GM18907 (cell line): ENCODE measurements around the gene ZNF57.
A peak's percentile ranks its signal among the peaks of the same experiment; 100 is the strongest.
"Not testable (repeated sequence)": the region's sequence is repeated elsewhere in the genome, so short reads cannot be mapped to it uniquely, and the experiment has no call there.

Experiments used
- ATAC-seq: cut with Tn5 transposase; IDR thresholded peaks from one replicate; pipeline ENCODE4 v1.9.1; 2021; ENCODE audit warnings: mild to moderate bottlenecking, moderate library complexity; ENCODE audit not compliant: unreplicated experiment

ZNF57 gene

GRCh38 chr19:2900296-2901252 lies at the start of gene ZNF57:
Gene ZNF57, plus strand, starts transcription at chr19:2900928. Its CDS starts 118 bp downstream, at chr19:2901046.
- ATAC-seq: peak; percentile 93

- ATAC-seq: no peak
Measured at GRCh38 chr19:2852598-2852997, 48.1 kb upstream of the ZNF57 start.

GRCh38 chr19:2853015-2853606 lies 47.6 kb upstream of the ZNF57 start:
- no peak for ATAC-seq

DNA sequence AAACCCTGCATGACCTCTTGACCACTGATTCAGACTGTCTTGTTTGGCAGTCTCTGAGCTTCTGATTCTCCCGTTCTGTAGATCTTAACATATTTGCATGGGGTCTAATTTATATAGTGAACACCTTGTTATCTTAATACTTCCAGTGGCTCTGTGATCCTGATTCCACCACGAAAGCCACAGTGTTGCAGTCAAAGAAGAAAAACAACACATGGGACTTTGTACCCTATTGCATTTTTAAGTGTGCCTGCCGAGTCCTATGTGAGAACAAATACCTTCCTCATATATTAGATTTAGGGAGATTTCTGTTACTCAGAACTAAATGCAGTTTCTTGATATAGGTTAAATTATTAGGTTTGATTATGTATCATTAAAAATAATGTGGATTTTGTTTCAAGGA lies 45.9 kb upstream of the ZNF57 start:
- no peak for ATAC-seq

DNA sequence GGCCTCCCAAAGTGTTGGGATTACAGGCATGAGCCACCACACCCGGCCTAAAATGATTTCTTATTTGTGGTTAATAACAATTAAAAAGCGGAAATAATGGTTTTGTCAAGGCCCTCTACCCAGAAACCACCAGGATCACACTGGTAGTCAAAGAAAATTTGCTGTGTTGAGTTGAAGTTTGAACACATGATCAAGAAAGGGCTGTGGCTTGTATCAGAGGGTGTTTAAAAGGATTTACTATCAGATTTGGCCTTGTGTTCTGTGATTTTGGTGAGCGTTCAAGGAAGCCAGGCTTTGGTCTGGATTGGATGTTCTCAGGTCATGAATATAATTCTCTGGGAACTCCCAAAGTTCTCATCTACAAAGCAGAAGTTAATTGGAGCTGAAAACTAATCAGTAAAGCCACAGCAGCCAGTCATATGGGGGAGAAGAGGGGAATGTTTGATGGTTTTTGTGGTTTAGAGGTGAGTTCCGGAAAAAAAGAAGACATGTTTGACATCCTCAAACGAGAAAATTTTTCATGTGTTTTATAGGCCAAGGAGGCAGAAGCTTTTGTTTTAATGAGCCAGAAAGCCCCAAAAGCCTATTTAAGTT lies 44.2 kb upstream of the ZNF57 start:
- ATAC-seq: no peak

DNA sequence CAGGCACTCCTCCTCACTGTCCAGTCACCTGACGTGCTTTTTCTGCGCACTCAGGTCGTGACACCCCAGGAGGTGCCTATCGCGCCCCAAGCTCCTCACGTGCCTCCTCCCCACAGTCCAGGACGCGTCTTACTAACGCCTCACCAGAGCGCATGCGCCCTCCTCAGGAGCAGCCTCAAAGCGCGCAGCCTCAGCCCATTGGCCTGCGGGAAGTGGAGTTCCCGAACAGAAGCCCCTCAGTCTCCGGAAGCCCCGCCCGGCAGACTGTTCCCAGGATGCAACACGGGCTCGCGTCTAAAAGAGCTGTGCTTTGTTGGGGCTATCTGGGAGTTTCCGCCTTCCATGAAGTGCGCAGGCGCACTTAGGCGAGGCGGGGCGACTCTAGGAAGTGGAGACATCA lies 41.9 kb upstream of the ZNF57 start:
- no peak for ATAC-seq

GRCh38 chr19:2863816-2864215 lies 36.9 kb upstream of the ZNF57 start:
- ATAC-seq: no peak

- ATAC-seq: no peak
Measured at GRCh38 chr19:2865334-2866100, 35.2 kb upstream of the ZNF57 start.

GRCh38 chr19:2866495-2867024 lies 34.2 kb upstream of the ZNF57 start:
- ATAC-seq: no peak

DNA sequence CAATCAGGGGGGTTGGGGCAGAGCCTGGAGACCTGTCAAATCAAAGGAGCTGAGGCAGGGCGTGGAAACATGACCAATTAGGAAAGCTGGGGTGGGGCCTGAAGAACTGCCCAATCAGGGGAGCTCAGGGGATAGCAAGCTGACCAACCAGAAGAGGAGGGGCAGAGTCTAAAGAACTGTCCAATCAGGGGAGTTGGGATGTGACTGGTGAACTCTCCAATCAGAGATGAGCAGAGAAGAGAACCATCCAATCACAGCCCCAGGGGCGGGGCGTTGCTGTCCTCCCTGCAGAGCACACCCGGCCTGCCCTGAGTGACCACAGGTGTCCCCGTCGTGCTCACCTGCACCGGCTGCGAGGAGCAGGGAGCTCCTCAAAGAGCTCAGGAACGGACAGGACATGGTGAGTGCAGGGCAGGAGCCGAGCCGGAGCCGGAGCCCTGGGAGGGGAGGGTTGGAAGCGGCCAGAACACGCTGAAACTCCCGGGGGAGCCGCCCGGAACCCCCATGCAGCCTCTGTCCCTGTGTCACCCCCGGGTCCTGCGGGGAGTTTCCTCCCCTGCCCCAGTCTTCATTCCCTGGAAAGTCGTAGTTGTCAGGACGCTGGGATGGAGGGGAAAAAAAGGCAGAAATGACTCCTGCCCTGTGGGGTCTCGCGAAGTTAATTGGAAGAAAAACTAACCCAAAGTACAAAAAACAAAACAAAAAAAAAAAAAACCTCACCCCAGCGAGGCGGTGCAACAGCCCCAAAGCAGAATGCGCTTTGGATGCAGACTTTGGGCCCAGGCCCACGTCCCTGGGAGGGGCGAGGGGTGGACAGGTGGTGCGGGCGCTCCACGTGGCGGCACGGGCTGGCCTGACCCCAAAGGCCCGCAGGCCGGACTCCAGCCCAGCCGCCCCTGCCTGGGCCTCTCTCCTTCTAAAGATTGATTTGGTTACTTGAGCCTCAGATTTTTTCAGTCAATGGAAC lies 33.4 kb upstream of the ZNF57 start, which contains the start of gene ZNF556:
TSS of gene ZNF556 (plus strand) at position 311 of the 967 bp plus-strand sequence. CDS start at position 398, 87 bp downstream.
- ATAC-seq: no peak

DNA sequence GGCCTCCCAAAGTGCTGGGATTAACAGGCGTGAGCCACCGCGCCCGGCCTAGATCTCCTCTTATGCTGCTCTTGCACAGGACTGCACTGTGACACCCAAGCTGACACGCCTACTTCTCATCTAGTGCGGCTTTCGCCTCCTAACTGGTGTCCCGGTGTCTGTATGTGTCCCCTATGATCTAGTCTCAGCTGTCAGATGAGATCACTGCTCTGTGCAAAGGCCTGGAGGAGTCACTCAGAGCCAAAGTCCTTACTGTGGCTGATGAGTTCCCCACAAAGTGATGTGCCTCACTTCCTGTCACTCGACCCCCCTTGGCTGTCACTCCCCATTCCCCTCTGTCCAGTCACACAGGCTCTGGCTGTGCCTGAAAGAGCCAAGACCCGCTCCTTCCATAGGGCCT lies 31.1 kb upstream of the ZNF57 start:
- ATAC-seq: no peak

GRCh38 chr19:2872175-2872574 lies 28.6 kb upstream of the ZNF57 start:
- ATAC-seq: not testable (repeated sequence)

DNA sequence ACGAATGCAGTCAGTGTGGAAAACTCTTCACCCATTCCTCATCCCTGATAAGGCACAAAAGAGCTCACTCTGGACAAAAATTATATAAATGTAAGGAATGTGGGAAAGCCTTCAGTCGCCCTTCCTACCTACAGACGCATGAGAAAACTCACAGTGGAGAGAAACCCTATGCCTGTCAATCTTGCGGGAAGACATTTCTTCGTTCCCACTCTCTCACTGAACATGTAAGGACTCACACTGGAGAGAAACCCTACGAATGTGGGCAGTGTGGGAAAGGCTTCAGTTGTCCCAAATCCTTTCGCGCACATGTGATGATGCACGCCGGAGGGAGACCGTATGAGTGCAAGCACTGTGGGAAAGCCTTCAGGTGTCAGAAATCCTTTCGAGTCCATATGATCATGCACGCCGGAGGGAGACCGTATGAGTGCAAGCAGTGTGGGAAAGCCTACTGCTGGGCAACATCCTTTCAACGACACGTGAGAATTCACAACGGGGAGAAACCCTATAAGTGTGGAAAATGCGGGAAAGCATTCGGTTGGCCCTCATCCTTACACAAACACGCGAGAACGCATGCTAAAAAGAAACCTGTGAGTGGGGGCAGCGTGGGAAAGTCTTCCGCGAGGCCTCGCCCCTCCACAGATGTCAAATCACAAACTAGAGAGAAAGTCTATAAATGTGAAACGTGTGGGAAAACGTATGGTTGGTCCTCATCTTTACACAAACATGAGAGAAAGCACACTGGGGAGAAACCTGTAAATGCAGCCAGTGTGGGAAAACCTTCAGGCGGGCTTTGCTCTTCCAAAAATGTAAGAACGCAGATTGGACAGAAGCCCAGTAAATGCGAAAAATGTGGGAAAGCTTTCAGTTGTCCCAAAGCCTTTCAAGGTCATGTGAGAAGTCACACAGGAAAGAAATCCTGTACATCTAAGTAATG lies 23.1 kb upstream of the ZNF57 start:
- ATAC-seq: no peak

DNA sequence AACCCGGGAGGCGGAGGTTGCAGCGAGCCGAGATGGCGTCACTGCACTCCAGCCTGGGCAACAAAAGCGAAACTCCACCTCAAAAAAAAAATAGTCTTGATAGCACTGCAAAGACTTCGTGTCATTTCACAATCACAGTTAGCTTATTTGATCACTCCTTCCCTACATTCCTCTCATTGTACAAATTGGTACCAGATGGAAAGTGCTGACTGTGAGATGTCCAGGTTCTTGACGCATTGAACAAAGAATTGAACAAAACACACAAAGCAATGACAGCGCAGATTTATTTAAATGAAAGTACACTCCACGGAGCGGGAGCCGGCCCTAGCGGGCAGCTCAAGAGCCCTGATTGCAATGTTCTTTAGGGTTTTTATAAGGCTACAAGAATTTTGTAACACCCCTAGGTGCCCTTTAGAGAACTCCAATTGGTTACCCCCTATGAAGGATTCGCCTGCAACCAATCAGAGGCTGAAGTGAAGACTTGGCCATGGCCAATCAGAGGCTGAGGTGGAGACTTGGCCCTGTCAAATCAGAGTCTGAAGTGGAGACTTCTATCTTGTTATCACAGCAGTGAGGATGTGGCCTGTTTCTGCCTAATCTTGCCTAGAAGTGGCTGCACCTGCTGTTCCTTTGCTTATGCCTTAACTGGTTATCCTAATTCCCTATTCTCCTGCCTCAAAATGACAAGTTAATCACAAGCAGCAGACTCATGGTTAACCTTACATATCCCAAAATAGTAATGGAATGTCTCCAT lies 16.9 kb upstream of the ZNF57 start:
- ATAC-seq: no peak

- ATAC-seq: no peak
Measured at GRCh38 chr19:2885736-2886135, 15.0 kb upstream of the ZNF57 start.

GRCh38 chr19:2887391-2887914 lies 13.3 kb upstream of the ZNF57 start:
- no peak for ATAC-seq

DNA sequence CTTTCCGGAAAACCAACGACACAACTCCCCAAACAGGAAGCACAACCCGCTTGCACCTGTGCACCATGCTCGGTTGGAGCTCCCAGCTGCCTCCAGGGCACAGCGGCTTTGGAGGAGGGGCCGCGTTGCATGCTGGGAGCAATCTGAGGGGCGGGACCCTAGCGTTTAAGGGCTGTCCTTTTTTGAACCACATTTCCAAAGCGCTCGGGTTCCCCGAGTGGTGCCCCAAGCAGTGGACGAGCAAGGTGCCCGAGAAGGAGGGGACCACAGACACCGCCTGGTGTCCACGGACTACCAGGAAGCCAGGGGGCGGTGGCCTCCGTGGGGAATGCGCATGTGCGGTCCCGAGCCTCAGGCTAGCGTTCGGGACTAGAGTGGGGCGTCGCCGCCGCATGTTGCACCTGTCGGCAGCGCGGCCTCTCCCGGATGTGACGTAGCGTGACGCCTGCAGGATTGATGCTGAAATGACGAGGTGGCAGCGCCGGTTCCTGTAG lies 11.9 kb upstream of the ZNF57 start:
- no peak for ATAC-seq
